Ramos (cell line): ENCODE results near the gene BCL2L2.

ENCODE experiments used
- in situ Hi-C: fragments of 300-500 bp; cut with MboI; formaldehyde crosslinking; loops from one replicate; pipeline ENCODE4 v1.14.3; 2022; ENCODE audit warnings: low sequenced_read_pairs; ENCODE audit not compliant: unreplicated experiment

BCL2L2 gene

GRCh38 chr14:23299211-23299957 is 7.2 kb upstream of the BCL2L2 start:
- in situ Hi-C loops = no loop called here

GRCh38 chr14:23299986-23300686 is 6.5 kb upstream of the BCL2L2 start:
- in situ Hi-C loops = loop anchor here (10.0 to 25.0 kb wide), 2 partner anchors 265 to 862 kb away; partner anchors contain the start of genes AP1G2, IRF9 and REC8

DNA sequence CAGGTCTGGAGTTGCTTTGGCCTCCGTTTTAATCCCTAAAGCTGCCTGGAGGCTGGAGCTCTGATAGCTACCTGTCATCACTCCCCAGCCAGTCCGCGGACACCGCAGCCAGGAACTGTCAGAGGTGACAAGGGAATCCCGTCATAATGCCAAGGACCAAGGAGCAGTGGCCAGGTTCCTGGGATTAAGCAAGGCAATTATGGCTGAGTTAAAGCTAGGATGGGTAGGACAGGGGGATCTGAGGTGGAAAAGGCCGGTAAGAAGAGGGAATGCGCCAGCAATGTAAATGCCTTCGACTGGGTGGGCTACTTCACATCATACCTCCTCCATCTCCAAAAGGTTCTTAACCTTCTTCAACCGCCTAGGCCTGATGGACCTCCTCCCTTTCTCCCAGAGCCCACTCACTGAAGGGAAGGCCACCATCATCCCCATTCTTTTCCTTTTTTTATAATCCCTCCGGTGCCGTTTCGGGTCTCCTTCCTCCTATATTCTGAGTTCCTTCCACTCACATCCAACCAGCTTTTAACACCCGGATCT is 5.9 kb upstream of the BCL2L2 start:
- in situ Hi-C loops = loop anchor here (10.0 to 25.0 kb wide), 2 partner anchors 264 to 862 kb away; partner anchors contain the start of genes AP1G2, IRF9 and REC8

- in situ Hi-C loops = loop anchor here (10.0 to 25.0 kb wide), 2 partner anchors 263 to 861 kb away; partner anchors contain the start of genes AP1G2, IRF9 and REC8
Measured at GRCh38 chr14:23301288-23301968, 5.2 kb upstream of the BCL2L2 start.

- in situ Hi-C loops = loop anchor here (10.0 to 25.0 kb wide), 2 partner anchors 263 to 860 kb away; partner anchors contain the start of genes AP1G2, IRF9 and REC8
Measured at GRCh38 chr14:23301969-23302289, 4.7 kb upstream of the BCL2L2 start.

DNA sequence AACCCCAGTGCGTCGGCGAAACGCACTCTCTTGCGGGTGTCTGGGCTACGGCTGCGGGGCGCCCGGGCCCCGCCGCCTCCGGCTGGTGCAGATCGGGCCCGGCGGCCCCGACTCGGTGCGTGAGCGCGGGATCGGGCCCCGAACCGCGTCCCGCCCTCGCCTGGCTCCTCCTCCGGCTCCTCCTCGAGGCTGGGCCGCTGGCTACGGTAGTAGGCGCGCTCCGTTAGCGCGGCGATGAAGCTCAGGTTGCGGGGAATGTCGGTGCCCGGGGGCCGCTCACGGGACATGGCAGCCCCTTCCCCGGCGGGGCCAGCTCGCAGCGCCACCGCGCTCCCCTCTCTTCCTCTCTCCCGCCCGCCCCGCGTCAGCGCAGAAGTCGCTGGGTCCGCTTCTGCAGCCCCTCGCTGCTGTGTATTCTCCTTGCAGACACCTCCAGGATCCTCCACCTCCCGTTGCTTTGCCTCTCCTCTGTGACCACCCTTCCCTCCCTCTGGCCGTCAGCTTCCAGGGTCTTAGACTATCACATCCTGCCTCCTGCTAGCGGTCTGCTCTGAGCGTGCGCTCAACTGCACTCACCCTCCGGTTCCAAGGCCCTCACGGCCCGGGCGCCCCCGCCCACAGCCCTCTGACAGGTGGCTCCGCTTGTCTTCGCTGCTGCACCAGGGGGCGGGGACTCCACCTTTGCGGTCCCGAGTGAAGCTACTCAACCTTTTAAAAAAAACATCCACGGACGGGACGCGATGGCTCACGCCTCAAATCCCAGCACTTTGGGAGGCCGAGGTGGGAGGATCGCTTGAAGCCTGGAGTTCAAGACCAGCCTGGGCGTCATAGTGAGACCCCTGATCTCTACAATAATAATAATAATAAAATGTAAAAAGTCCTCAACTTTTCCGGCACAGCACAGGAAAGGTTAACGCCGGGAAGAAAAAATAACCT is 4.1 kb upstream of the BCL2L2 start, which contains the start of gene PPP1R3E:
Gene PPP1R3E (minus strand): TSS at position 570 of the 936 bp plus-strand sequence. CDS start 283 bp downstream, at position 287.
- in situ Hi-C loops = loop anchor here (10.0 to 25.0 kb wide), 2 partner anchors 262 to 860 kb away; partner anchors contain the start of genes AP1G2, IRF9 and REC8

DNA sequence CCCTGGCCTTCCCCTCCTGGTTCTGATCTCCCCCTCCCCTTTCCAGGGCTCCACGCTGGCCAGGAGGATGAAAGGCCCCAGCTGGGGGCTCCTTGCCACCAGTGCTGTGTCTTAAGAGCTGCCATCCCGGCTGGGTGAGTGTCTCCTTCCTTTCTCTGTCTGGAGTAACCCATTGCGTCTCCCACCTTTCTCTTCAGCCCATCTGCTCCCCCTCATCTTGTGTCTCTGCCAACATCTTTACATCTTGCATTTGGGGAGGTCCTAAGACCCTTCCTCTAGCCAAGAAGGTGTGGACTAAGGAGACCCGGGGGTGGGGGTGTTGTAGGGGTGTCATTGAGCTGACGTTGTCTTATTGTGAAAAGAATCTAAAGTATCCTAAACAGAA is 505 bp downstream of the BCL2L2 start:
- in situ Hi-C loops = loop anchor here (10.0 to 25.0 kb wide), 2 partner anchors 258 to 855 kb away; partner anchors contain the start of genes AP1G2, IRF9 and REC8

DNA sequence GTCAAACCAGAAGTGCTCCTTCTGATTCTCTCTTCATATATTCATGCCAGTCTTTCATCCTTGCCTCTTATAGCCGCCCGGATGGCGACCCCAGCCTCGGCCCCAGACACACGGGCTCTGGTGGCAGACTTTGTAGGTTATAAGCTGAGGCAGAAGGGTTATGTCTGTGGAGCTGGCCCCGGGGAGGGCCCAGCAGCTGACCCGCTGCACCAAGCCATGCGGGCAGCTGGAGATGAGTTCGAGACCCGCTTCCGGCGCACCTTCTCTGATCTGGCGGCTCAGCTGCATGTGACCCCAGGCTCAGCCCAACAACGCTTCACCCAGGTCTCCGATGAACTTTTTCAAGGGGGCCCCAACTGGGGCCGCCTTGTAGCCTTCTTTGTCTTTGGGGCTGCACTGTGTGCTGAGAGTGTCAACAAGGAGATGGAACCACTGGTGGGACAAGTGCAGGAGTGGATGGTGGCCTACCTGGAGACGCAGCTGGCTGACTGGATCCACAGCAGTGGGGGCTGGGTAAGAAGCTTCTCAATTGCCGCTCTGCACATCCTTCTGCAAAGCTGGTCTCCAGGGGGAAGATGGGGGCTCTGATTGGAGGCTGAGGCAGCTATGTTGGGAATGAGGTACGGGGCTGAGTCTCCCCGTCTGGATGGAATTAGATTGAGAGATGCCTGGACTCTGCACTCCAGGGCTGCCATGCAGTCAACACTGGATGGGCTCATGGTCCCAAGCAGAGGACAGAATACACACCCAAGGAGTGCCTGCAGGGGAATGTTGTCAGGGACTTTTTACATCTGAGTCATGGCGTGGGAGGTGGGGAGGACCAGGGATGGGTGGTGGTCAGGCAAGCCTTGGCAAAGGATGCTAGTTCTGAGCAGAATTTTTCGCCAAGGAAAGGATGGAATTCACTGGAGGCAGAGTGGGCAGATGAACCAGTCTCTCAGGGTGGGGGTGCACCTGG is 1.3 kb downstream of the BCL2L2 start:
- in situ Hi-C loops = loop anchor here (10.0 to 25.0 kb wide), 2 partner anchors 257 to 854 kb away; partner anchors contain the start of genes AP1G2, IRF9 and REC8

GRCh38 chr14:23308721-23309445 is 2.2 kb downstream of the BCL2L2 start:
- in situ Hi-C loops = loop anchor here (10.0 to 25.0 kb wide), 2 partner anchors 256 to 853 kb away; partner anchors contain the start of genes AP1G2, IRF9 and REC8

DNA sequence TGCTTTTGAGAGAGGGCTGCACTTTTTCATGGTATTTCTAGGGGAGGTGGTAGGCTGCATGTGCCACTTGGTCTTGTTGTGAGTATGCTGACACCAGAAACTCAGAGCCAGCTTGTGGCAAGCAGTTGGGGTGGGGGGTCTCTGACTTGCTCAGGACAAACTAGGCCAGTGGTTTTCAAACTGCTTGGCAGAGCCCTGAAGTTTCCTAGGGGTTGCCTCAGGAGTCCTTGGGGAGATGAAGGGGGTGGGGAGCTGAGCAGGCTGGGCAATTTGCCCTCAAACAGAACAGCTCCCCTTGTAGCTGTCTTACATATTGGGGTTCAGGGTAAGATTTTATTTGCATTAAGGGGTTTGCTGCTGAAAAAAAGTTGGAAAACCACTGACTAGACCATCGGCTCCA is 3.9 kb downstream of the BCL2L2 start:
- in situ Hi-C loops = loop anchor here (25.0 kb wide), 1 partner anchor 852 kb away; the partner anchor contains the start of genes IRF9 and REC8

GRCh38 chr14:23316300-23316699 is 9.7 kb downstream of the BCL2L2 start:
- in situ Hi-C loops = loop anchor here (25.0 kb wide), 1 partner anchor 846 kb away; the partner anchor contains the start of genes IRF9 and REC8

GRCh38 chr14:23319746-23320583 is 13.3 kb downstream of the BCL2L2 start:
- in situ Hi-C loops = loop anchor here (10.0 to 25.0 kb wide), 2 partner anchors 235 to 842 kb away; partner anchors contain the start of genes IRF9, REC8, THTPA and ZFHX2

- in situ Hi-C loops = loop anchor here (10.0 to 25.0 kb wide), 2 partner anchors 234 to 841 kb away; partner anchors contain the start of genes IRF9, REC8, THTPA and ZFHX2
Measured at GRCh38 chr14:23320584-23321571, 14.2 kb downstream of the BCL2L2 start, which contains the start of gene PABPN1. Gene PABPN1 (plus strand): TSS chr14:23321457. CDS start chr14:23321470, 13 bp downstream.
